ENCODE data around the gene PRR22.

PRR22 gene

GRCh38 chr19:5814123-5814851 lies 29.7 kb upstream of the PRR22 start:
- DNase-seq (ENCODE audit: low read depth), result no peak

DNA sequence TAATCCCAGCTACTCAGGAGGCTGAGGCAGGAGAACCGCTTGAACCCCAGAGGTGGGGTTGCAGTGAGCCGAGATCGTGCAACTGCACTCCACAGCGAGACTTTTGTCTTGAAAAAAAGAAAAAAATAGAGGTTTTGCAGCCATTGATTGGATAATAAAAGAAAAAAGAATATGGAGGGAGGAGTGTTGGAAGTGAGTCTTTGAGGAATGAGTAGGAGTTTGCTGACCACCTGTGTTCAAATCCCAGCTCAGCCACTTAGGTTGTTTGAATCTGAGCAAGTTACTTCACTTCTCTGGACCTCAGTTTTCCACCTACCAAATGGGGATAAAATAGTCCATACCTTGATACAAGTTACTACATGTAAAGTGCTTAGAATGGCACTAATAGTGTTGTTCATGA lies 26.6 kb upstream of the PRR22 start:
- no peak for DNase-seq (ENCODE audit: low read depth)

GRCh38 chr19:5809469-5809868 lies 24.9 kb upstream of the PRR22 start:
- DNase-seq (ENCODE audit: low read depth), result no peak

GRCh38 chr19:5809053-5809452 lies 24.5 kb upstream of the PRR22 start:
- DNase-seq (ENCODE audit: low read depth), result no peak

DNA sequence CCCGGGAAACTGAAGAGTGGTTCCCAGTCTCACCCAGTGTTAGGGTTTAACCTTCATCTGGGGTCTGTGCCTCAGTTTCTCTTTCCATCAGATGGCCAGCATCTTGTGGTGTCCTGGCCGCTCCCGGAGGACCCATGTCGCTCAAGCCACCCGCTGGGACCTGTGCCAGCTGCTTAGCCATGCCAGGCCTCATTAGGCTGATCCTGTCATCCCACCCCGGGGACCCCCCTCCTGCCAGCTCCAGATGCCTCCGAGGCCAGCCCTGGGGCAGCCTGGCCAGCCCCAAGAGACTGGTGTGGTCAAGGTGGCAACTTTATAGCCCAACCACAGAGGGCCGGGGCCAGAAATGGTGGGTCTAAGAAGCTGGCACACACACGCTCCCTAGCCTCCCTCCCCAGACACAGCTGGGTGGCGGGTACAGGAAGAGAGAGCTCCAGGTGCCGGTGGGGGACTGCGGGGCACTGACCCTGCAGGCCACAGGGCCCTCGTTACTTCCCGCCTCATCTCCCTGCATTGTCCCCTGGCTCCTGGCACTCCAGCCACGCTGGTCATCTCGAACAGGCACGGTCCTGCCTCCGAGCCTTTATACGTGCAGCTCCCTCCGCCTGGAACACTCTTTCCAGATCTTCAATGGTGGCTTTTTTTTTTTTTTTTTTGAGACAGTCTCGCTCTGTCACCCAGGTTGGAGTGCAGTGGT lies 23.7 kb upstream of the PRR22 start:
- DNase-seq (ENCODE audit: low read depth), result no peak

DNA sequence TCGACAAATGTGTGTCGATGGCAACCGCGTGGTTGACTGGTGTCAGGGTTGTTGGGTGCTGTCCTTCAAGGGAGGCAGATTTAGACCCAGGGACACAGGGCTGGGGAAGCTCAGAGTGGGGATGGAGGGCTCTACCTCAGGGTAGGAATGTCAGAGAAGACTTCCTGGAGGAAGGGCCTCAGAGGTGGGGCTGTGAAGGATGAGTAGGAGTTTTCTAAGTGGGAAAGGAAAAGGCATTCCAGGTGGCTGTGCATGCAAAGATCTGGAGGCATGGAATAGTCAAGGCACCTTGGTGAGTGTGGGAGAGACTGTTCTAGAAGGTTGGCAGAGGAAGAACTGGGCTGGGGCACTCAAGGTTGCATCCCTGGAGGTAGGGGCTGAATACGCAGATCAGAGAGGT lies 22.4 kb upstream of the PRR22 start:
- DNase-seq (ENCODE audit: low read depth), result no peak

DNA sequence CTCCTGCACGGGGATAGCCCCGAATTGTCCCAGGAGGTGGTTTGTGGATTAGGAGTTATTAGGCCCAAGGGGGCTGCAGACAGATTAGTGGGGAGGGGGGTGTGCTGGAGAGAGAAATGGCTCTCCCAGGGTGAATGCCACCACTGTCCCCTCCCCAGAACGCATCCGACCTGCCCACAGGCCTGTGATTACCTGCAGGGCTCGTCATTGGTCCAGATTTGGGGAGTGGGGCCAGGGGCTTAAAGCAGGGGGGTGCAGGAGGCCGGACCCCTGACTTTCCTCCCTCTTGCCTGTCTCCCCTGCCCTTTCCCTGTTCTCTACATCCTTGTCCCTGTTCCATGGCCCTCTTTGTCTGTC lies 21.6 kb upstream of the PRR22 start:
- DNase-seq (ENCODE audit: low read depth), result no peak

- DNase-seq (ENCODE audit: low read depth), result no peak
Measured at GRCh38 chr19:5805462-5806132, 21.1 kb upstream of the PRR22 start.

DNA sequence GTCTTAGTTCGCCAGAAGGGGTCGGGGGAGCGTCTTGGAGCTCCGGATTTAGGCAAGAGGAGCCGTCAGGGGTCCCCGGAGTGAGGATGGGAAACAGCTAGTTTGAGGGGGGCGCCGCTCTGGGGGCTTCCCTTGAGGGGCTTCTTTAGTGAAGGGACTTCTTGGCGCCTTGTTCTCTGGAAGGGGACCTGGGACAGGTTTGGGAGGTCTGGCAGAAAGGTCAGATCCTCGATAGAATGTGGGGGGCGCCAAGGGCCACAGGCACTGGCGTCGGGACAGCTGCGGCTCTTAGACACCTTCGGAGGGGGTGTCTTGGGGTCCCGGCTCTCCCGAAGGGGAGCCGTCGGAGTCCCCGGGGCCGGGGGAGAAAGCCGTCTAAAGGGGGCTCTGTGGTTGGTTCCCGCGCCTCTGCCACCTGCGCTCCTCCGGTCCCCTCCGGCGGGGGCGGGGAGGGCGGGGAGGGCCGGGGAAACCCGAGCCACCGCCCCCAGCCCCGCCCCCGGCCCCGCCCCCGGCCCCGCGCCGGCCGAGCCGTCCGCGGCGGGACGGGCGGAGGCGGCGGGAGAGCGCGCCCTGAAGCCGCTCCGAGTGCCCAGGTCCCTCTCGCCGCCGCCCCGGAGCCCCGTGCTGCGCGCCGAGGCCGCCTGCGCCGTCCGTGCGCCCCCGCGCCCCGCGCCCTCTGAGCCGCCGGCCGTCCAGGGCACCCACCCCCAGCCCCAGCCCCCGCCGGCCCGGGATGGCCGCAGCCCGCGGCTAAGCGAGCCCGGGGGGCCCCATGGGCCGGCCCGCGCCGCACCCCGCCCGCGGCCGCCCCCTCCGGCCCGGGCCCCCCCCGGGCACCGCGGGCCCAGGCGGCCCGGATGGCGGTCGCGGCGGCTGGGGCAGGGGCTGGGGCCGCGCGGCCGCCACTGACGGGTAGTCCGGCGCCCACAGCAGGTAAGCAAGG lies 20.2 kb upstream of the PRR22 start, which contains the start of gene NRTN:
TSS of gene NRTN (plus strand) at position 552 of the 946 bp plus-strand sequence. CDS start 19,099 bp downstream, outside the sequence.
- no peak for DNase-seq (ENCODE audit: low read depth)

DNA sequence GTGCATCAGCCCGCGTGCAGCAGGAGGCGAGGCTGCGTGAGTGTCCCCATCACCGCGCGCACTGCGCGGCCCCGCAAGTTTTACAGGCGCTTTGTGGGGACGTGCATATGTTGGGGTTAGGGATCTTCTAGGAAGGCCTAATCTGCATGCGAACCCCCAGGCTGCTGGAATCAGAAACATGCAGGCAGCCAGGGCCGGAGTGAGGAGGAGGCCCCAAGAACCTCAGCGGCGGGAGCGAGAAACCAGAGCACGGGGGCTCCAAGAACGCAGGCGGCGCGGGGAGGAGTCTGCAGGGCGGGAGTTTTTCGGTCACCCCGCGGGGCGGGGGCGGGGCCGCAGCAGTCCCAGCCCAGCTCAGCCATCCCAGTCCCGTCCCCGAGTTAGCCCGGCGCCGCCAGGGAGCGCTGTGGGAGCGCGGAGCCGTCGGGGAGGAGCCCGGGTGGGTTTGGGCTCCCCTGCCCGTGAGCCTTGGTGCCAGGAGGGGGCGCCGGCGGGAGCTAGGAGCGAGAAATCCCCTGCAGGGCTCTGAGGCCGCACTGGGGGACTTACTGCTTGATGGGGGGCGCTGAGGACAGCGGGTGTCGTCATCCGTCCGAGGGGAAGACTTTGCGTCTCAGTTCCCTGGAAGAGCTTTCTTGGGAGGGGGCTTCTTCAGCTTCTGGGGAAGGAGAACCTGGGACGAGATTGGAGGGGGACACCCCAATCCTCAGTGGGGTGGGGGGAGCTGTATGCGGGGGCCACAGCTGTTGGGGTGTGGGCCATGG lies 19.4 kb upstream of the PRR22 start:
- peak; percentile 56 for DNase-seq (ENCODE audit: low read depth)

DNA sequence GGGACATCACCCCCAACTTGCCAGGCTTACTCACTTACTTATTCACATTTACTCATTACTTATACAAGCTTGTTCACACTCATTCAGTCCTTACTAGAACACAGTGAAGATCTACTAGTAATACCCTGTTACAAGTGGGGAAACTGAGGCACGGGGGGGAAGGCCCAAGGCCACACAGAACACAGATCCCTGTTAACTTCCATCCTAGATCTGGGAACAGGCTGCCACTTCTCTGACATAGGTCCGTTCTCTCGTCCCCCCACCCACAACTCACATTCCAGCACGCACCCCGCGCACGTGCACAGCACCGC lies 18.9 kb upstream of the PRR22 start:
- no peak for DNase-seq (ENCODE audit: low read depth)

- DNase-seq (ENCODE audit: low read depth), result no peak
Measured at GRCh38 chr19:5801796-5802619, 17.5 kb upstream of the PRR22 start.

DNA sequence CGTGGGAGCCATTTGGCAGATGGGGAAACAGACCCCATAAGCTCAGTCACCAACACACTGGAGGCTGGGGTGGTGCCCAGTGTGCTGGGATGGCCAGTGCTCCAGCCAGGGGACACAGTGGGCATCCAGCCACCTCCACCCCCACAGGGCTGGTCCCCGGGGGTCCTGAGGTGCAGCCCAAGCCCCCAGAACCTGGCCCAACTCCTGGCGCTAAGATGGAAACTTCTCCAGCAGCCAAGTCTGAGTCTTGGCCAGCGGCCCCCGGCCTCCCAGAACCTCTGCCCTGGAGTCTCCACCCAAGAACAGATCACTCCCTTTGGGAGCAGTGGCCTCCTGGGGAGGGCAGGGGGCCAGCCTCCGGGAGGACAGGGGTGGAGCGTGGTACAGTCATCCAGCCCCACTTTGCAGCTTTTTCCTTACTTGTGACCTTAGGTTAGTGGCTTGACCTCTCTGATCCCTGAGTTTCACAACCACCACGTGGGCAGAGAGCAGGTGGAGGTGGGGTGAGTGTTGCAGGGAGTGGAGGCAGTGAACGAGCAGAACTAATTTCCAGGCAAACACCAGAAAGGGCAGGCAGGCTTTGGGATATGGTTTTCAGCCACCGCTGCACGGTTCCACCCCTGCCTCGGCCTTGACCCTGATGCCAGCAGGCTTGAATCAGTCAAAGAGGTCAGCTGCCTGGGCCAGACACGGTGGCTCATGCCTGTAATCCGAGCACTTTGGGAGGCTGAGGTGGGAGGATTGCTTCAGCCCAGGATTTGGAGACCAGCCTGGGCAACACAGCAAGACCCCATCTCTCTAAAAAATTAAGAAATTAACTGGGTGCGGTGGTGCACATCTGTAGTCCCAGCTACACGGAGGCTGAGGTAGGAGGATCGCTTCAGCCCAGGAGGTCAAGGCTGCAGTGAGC lies 16.1 kb upstream of the PRR22 start:
- no peak for DNase-seq (ENCODE audit: low read depth)

DNA sequence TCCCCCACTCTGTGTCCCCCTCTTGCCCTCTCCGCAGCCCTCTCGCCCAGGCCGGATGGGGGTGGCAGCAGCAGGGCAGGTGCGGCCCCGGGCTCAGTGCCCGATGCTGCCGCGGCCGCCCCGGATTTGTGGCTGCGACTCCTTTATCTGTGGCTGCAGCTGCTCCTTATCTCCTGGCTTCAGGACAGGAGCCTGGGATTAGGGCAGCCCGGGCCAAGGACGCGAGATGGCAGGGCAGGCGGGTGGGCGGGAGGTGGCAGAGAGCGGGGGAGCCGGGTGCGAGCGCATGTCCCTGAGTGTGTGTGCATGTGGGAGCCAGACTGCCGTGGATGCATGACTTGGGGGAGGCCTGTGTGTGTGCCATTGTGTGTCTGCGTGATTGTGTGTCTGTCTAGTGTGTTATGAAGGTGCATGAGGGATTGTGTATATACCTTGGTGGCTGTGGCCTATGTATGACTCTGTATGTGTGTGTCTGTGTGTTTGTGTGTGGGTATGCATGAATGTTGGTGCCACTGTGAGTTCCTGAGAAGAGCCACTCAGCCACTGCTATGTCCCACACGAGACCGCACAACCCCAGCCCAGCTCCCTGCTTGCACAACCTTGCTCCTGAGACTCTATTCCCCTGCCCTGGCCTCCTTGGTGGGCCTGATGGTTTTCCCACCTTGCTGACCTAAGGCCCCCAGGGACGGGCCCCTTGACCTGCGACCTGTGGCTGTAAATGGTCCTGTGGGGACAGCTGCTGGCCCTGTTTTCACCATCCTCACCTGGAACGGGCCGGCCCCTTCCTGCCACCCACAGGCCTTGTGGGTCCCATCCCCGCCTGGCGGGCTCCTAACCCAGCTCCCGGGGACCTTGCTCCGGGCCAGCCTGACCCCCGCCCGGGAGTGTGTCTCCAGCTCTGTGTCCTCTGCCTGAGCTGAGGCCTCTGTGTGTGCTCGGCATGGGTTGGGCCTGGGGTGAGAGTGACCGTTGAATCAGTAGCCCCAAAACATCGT lies 15.0 kb upstream of the PRR22 start:
- DNase-seq (ENCODE audit: low read depth), result no peak

- DNase-seq (ENCODE audit: low read depth), result no peak
Measured at GRCh38 chr19:5798244-5798643, 13.7 kb upstream of the PRR22 start.

GRCh38 chr19:5795382-5795919 lies 10.9 kb upstream of the PRR22 start:
- DNase-seq (ENCODE audit: low read depth), result no peak

GRCh38 chr19:5793188-5793587 lies 8.6 kb upstream of the PRR22 start:
- DNase-seq (ENCODE audit: low read depth), result no peak

DNA sequence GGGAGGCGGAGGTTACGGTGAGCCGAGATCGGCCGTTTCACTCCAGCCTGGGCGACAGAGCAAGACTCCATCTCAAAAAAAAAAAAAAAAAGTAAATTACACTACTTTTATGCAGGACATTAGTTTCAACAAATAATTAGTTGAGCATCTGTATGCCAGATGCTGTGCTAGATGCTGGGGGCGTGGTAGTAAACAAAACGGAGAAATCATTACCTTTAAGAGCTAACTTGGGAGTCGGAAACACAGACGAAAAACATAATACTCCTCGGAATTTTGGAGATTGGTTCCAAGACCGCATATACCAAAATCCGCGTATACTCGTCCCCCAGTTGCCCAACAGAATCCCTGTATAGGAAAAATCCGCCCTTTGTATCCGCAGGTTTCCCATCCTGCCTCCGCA lies 7.7 kb upstream of the PRR22 start:
- DNase-seq (ENCODE audit: low read depth), result no peak

Measured in stromal cell of bone marrow (primary cell).